HepG2 (cell line): Measurements from ENCODE around the gene CCDC106. TPM values are rescaled to one million over a fixed set of nuclear protein-coding genes. Genes with fewer than 3 reads are reported as not detected.

ENCODE experiments used
- ATAC-seq: fragments of 200-7000 bp; cut with Tn5 transposase; 3 replicates; pipeline ENCODE4 v1.9.1; 2020; ENCODE audit warnings: mild to moderate bottlenecking, moderate library complexity
- BruUV-seq: library from RNA; stranded (reverse); fragments of 400-500 nt; replicated peaks from 2 replicates; lab custom pipeline; 2021; lab: Mats Ljungman, UMichigan
- CTCF ChIA-PET: fragments of 300-600 bp; formaldehyde crosslinking; extraction: SDS; loops from one replicate; lab custom pipeline; 2021; ENCODE audit warnings: low total read pairs, inconsistent platforms, low intra/inter-chr PET ratio; lab: Yijun Ruan, JAX
- POLR2A ChIA-PET: fragments of 350-600 bp; sonication (Branson Sonifier 250); formaldehyde crosslinking; loops from one replicate; lab custom pipeline; 2020; ENCODE audit warnings: antibody characterized with exemption, inconsistent platforms; lab: Yijun Ruan, JAX
- DNase-seq: peaks from one replicate; pipeline ENCODE4 v3.0.0-alpha.2; 2015; ENCODE audit warnings: low spot score
- FAIRE-seq: peaks from 3 replicates; lab custom pipeline; 2011; peaks lifted over from hg19 to GRCh38; lab: Jason Lieb, UNC
- H2AFZ ChIP-seq: one replicate; pipeline ENCODE4 v1.6.1; 2011; ENCODE audit warnings: low read length, inconsistent platforms
- H3K27ac ChIP-seq: fragments of 300-600 bp; 3 replicates; pipeline ENCODE4 v1.8.0; 2011; ENCODE audit warnings: mixed run types, mild to moderate bottlenecking, mixed read lengths, low read length, inconsistent platforms; ENCODE audit not compliant: insufficient read depth; ENCODE audit errors: extremely low read length
- H3K27me3 ChIP-seq, 2 experiments: fragments of 200-600 bp in 1 of 2; 2 replicates in 1 of 2; 3 replicates in 1 of 2; pipeline versions ENCODE4 v1.6.0 to v1.8.0; 2011; ENCODE audit warnings: low read length in 2 of 2, mild to moderate bottlenecking in 2 of 2, moderate library complexity in 2 of 2, inconsistent platforms in 1 of 2; ENCODE audit not compliant: insufficient read depth in 2 of 2, control insufficient read depth in 1 of 2
- H3K36me3 ChIP-seq, 2 experiments: fragments of 200-600 bp in 1 of 2; replicated peaks in 1 of 2; 2 replicates in 1 of 2; 3 replicates in 1 of 2; pipeline versions ENCODE4 v1.5.1 to v1.8.0; 2011; ENCODE audit warnings: low read length in 2 of 2, inconsistent platforms in 1 of 2; ENCODE audit not compliant: insufficient read depth in 2 of 2, control insufficient read depth in 1 of 2
- H3K4me1 ChIP-seq: 2 replicates; pipeline ENCODE4 v1.5.1; 2012; ENCODE audit warnings: low read length, inconsistent platforms; ENCODE audit not compliant: insufficient read depth
- H3K4me2 ChIP-seq: 2 replicates; pipeline ENCODE4 v1.6.0; 2011; ENCODE audit warnings: low read depth, low read length, inconsistent platforms
- H3K4me3 ChIP-seq, 3 experiments: fragments of 200-600 bp in 1 of 3; sonication (generic), shearing (Covaris generic) in 1 of 3; replicated peaks in 1 of 3; 2 replicates each; pipeline ENCODE4 v1.5.1; 2011 to 2016; ENCODE audit warnings: low read length in 3 of 3, inconsistent platforms in 2 of 3, low read depth in 2 of 3, mild to moderate bottlenecking in 2 of 3, control low read depth in 1 of 3, mixed read lengths in 1 of 3; ENCODE audit not compliant: insufficient read depth in 1 of 3
- H3K79me2 ChIP-seq: one replicate; pipeline ENCODE4 v1.6.1; 2011; ENCODE audit warnings: low read length, inconsistent platforms; ENCODE audit not compliant: insufficient read depth
- H3K9ac ChIP-seq: 2 replicates; pipeline ENCODE4 v1.6.0; 2011; ENCODE audit warnings: mild to moderate bottlenecking, low read depth, low read length, inconsistent platforms; ENCODE audit not compliant: insufficient read depth
- H3K9me3 ChIP-seq: 2 replicates; pipeline ENCODE4 v1.5.1; 2012; ENCODE audit warnings: mild to moderate bottlenecking, low read length
- H4K20me1 ChIP-seq: 2 replicates; pipeline ENCODE4 v1.6.0; 2011; ENCODE audit warnings: inconsistent platforms, mild to moderate bottlenecking, low read length, moderate library complexity; ENCODE audit not compliant: insufficient read depth
- ATF3 ChIP-seq: sonication (generic); formaldehyde crosslinking; IDR thresholded peaks from 2 replicates; pipeline ENCODE4 v1.4.0; 2020; ENCODE audit warnings: missing genetic modification reagents
- ATF7 ChIP-seq, 2 experiments: fragments of 450-650 bp in 1 of 2; sonication (generic) in 1 of 2; formaldehyde crosslinking in 1 of 2; IDR thresholded peaks; 2 replicates each; pipeline versions ENCODE4 v1.4.0 to v1.6.1; 2016 to 2020; ENCODE audit warnings: antibody characterized with exemption in 1 of 2, mild to moderate bottlenecking in 1 of 2, missing genetic modification reagents in 1 of 2
- EZH2 ChIP-seq: conservative IDR thresholded peaks from 2 replicates; pipeline ENCODE4 v1.6.1; 2012; ENCODE audit warnings: mild to moderate bottlenecking, low read depth, low read length, moderate library complexity
- FOXA3 ChIP-seq: IDR thresholded peaks from 2 replicates; pipeline ENCODE4 v1.6.1; 2016; ENCODE audit warnings: missing genetic modification reagents, missing compliant biosample characterization
- FOXC1 ChIP-seq: sonication (generic); formaldehyde crosslinking; IDR thresholded peaks from 2 replicates; pipeline ENCODE4 v1.8.0; 2022; ENCODE audit warnings: mild to moderate bottlenecking, missing genetic modification reagents, borderline replicate concordance
- GATAD1 ChIP-seq: IDR thresholded peaks from 2 replicates; pipeline ENCODE4 v1.6.1; 2016; ENCODE audit warnings: missing genetic modification reagents, missing compliant biosample characterization
- HIVEP1 ChIP-seq: sonication (generic); formaldehyde crosslinking; IDR thresholded peaks from 2 replicates; pipeline ENCODE4 v1.4.0; 2020; ENCODE audit warnings: mild to moderate bottlenecking, missing genetic modification reagents
- HNF4G ChIP-seq, 2 experiments: sonication (generic) in 1 of 2; formaldehyde crosslinking in 1 of 2; IDR thresholded peaks; 2 replicates each; pipeline versions ENCODE4 v1.4.0 to v1.6.1; 2011 to 2020; ENCODE audit warnings: borderline replicate concordance in 2 of 2, low read depth in 2 of 2, mild to moderate bottlenecking in 2 of 2, low read length in 1 of 2, missing genetic modification reagents in 1 of 2, moderate library complexity in 1 of 2
- IKZF5 ChIP-seq: IDR thresholded peaks from 2 replicates; pipeline ENCODE4 v1.6.1; 2018; ENCODE audit warnings: missing genetic modification reagents, mild to moderate bottlenecking, missing compliant biosample characterization
- KLF6 ChIP-seq: IDR thresholded peaks from 2 replicates; pipeline ENCODE4 v1.8.0; 2016; ENCODE audit warnings: missing biosample characterization, missing genetic modification reagents
- MAZ ChIP-seq, 2 experiments: sonication (generic) in 1 of 2; formaldehyde crosslinking in 1 of 2; IDR thresholded peaks; 2 replicates each; pipeline versions ENCODE4 v1.5.0 to v1.6.1; 2012 to 2020; ENCODE audit warnings: low read depth in 2 of 2, mild to moderate bottlenecking in 2 of 2, borderline replicate concordance in 1 of 2, improper control_type of control experiment in 1 of 2, low read length in 1 of 2, missing genetic modification reagents in 1 of 2, moderate library complexity in 1 of 2
- MEF2D ChIP-seq: sonication (generic); formaldehyde crosslinking; IDR thresholded peaks from 2 replicates; pipeline ENCODE4 v1.5.1; 2020; ENCODE audit warnings: mild to moderate bottlenecking, missing genetic modification reagents
- REL ChIP-seq: sonication (generic); formaldehyde crosslinking; conservative IDR thresholded peaks from 2 replicates; pipeline ENCODE4 v1.8.0; 2022; ENCODE audit warnings: mild to moderate bottlenecking, missing genetic modification reagents, moderate library complexity
- RFX1 ChIP-seq: fragments of 450-650 bp; IDR thresholded peaks from 2 replicates; pipeline ENCODE4 v1.6.1; 2017
- TAF15 ChIP-seq: fragments of 200-400 bp; formaldehyde crosslinking; IDR thresholded peaks from one replicate; pipeline ENCODE4 v1.6.1; 2018; ENCODE audit warnings: mild to moderate bottlenecking, low read depth, low read length; ENCODE audit not compliant: poor library complexity, severe bottlenecking
- TGIF2 ChIP-seq: IDR thresholded peaks from 2 replicates; pipeline ENCODE4 v1.6.1; 2016; ENCODE audit warnings: control low read depth, missing compliant biosample characterization
- THAP7 ChIP-seq: sonication (generic); formaldehyde crosslinking; IDR thresholded peaks from 2 replicates; pipeline ENCODE4 v1.8.1; 2023; ENCODE audit warnings: mild to moderate bottlenecking, missing genetic modification reagents
- ZNF124 ChIP-seq: sonication (generic); formaldehyde crosslinking; IDR thresholded peaks from 2 replicates; pipeline ENCODE4 v1.4.0; 2020; ENCODE audit warnings: missing genetic modification reagents
- ZNF512 ChIP-seq: sonication (generic); formaldehyde crosslinking; IDR thresholded peaks from 2 replicates; pipeline ENCODE4 v1.4.0; 2020; ENCODE audit warnings: mild to moderate bottlenecking, missing genetic modification reagents
- ZNF737 ChIP-seq: sonication (generic); formaldehyde crosslinking; IDR thresholded peaks from 2 replicates; pipeline ENCODE4 v1.5.0; 2020; ENCODE audit warnings: missing genetic modification reagents, mild to moderate bottlenecking, borderline replicate concordance
- ZZZ3 ChIP-seq: sonication (generic); formaldehyde crosslinking; IDR thresholded peaks from 2 replicates; pipeline ENCODE4 v1.4.0; 2020; ENCODE audit warnings: missing genetic modification reagents, mild to moderate bottlenecking, borderline replicate concordance
- WGBS: methylation state at CpG from one replicate; pipeline ENCODE4 v1.1.6; 2017; ENCODE audit warnings: low lambda C conversion rate; 5-methylcytosine and 5-hydroxymethylcytosine counted together
- in situ Hi-C: cut with HindIII; loops from 2 replicates; pipeline ENCODE4 v1.10.0; 2017; ENCODE audit warnings: low pct_unique_long_range_greater_than_20kb; ENCODE audit not compliant: extremely low pct_ligation_motif_present
- intact Hi-C: fragments of 100-400 bp; cut with micrococcal nuclease; formaldehyde crosslinking; loops from one replicate; pipeline ENCODE4 v1.10.0; 2022; ENCODE audit not compliant: unreplicated experiment
- polyA plus RNA-seq, 8 experiments: library from polyadenylated mRNA; depleted of rRNA in 3 of 8; stranded (reverse) in 7 of 8; unstranded in 1 of 8; fragments of >200 nt; fragmentation: Illumina TruSeq in 4 of 8; extraction: Trizol in 4 of 8; gene quantifications; 2 replicates each; pipeline versions ENCODE4 v1.2.1 to v1.2.3, GENCODE V29; 2011 to 2016; ENCODE audit warnings: low read depth in 4 of 8, missing spikeins in 1 of 8, mixed read lengths in 1 of 8; ENCODE audit not compliant: insufficient read depth in 1 of 8
- total RNA-seq, 5 experiments: library from RNA; depleted of rRNA; stranded (reverse); fragments of >200 nt; fragmentation: Illumina TruSeq; extraction: Trizol; gene quantifications; 2 replicates each; pipeline ENCODE4 v1.2.3, GENCODE V29; 2016; ENCODE audit warnings: low read depth in 1 of 5

Gene CCDC106
- total and polyA plus RNA-seq, 2 of the 13 experiments (the other 11 are each of a cell fraction or from before 2014, with no cell fraction given) = 4.7 to 8.8 TPM

GRCh38 chr19:55632463-55632834, 15.6 kb upstream of the CCDC106 start:
- peak; percentile 88 for DNase-seq
- no peak for TF ChIP-seq ZNF512 (CRISPR knock-in tag)
- TF ChIP-seq ATF3 (CRISPR knock-in tag) = no peak
- TF ChIP-seq KLF6 (CRISPR knock-in tag) = no peak
- no peak for TF ChIP-seq THAP7
- TF ChIP-seq MEF2D (CRISPR knock-in tag) = 0 out of 2 replicates have a peak, but pooled peaks have one; percentile 3
- no peak for TF ChIP-seq HIVEP1 (CRISPR knock-in tag)
- TF ChIP-seq TGIF2 = no peak
- TF ChIP-seq EZH2 = no peak
- TF ChIP-seq RFX1 = no peak
- no peak for TF ChIP-seq GATAD1 (CRISPR knock-in tag)
- TF ChIP-seq ATF7 (IDR thresholded peaks at IDR 0.05) = no peak
- no peak for TF ChIP-seq ATF7 (CRISPR knock-in tag; IDR thresholded peaks at IDR 0.05)
- TF ChIP-seq MAZ (IDR thresholded peaks at IDR 0.05; ENCODE audit: borderline replicate concordance, low read depth, low read length) = no peak
- no peak for TF ChIP-seq MAZ (CRISPR knock-in tag; IDR thresholded peaks at IDR 0.05; ENCODE audit: low read depth)
- TF ChIP-seq ZNF124 (CRISPR knock-in tag) = no peak
- no peak for TF ChIP-seq REL
- no peak for TF ChIP-seq FOXC1 (CRISPR knock-in tag)
- no peak for TF ChIP-seq TAF15
- no peak for TF ChIP-seq ZNF737
- TF ChIP-seq IKZF5 = no peak
- no peak for TF ChIP-seq HNF4G (IDR thresholded peaks at IDR 0.05; ENCODE audit: borderline replicate concordance, low read depth, low read length)
- TF ChIP-seq HNF4G (CRISPR knock-in tag; IDR thresholded peaks at IDR 0.05; ENCODE audit: borderline replicate concordance, low read depth) = no peak
- no peak for TF ChIP-seq ZZZ3 (CRISPR knock-in tag)
- peak; percentile 34; the same call in 1 of the 2 replicates for TF ChIP-seq FOXA3 (CRISPR knock-in tag)

More at GRCh38 chr19:55632463-55632834, 15.6 kb upstream of the CCDC106 start:
- Histone ChIP-seq H3K4me3 (no peak overlapping the region), H3K4me2 (peak overlapping the region; percentile 66), H2AFZ (no peak overlapping the region), H3K36me3 (no peaks in the 10 kb centered on the region), H3K9me3 (no peaks in the 10 kb centered on the region), H4K20me1 (no peaks in the 10 kb centered on the region), H3K9ac (no peak overlapping the region), H3K27me3 (no peaks in the 10 kb centered on the region; a peak in 1 of 5 replicates), H3K27ac (no peak overlapping the region), H3K4me1 (peaks cover 38% of the 10 kb centered on the region), H3K79me2 (peaks cover 23% of the 10 kb centered on the region)
- CTCF ChIA-PET = interaction anchor here (1.3 to 2.6 kb wide), 4 partner anchors 11 to 177 kb away, joined by 4 to 37 read pairs (median 12); partner anchors contain the start of gene ZNF581
- in situ Hi-C loops = no loop called here
- POLR2A ChIA-PET = interaction anchor here (2.0 to 3.1 kb wide), 5 partner anchors 8 to 156 kb away, joined by 7 to 13 read pairs (median 11); partner anchors contain the start of genes FIZ1, U2AF2, ZNF581 and ZNF628
- no TSS peak for BruUV-seq
- 28% methylated on average over 3 of the region's 3 CpGs for WGBS
- intact Hi-C loops = loop anchor here (1.0 to 10.0 kb wide), 3 partner anchors 48 to 175 kb away; partner anchors contain the start of gene ZNF579
- peak; percentile 18 for FAIRE-seq
- peak; percentile 63 for ATAC-seq
